Stimulated activated CD4-positive, alpha-beta T cell treated with anti-CD3 and anti-CD28 coated beads, TNF-alpha, amount 100 ng/mL, for 4 hours (primary cell): ENCODE results near the gene ZFAND3.

Source experiments
- DNase-seq, 3 experiments: peaks; one replicate each; pipeline ENCODE4 v3.0.0-alpha.2; 2020; ENCODE audit warnings: low read depth in 3 of 3

ZFAND3 gene

DNA sequence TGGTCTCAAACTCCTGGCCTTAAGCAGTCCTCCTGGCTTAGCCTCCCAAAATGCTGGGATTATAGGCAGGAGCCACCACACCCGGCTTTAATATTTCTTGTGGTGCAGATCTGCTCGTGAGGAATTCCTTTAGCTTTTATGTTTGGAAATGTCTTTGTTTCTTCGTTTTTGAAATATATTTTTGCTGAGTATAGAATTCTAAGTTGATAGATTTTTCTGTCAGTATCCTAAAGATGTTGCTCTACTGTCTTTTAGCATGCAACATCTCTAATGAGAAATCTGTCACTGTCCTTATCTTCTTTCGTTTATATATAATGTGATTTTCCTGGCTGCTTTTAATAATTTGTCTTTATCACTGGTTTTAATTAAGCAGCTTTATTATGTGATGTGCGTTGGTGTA lies 75.1 kb downstream of the ZFAND3 start:
- no peak for DNase-seq

DNA sequence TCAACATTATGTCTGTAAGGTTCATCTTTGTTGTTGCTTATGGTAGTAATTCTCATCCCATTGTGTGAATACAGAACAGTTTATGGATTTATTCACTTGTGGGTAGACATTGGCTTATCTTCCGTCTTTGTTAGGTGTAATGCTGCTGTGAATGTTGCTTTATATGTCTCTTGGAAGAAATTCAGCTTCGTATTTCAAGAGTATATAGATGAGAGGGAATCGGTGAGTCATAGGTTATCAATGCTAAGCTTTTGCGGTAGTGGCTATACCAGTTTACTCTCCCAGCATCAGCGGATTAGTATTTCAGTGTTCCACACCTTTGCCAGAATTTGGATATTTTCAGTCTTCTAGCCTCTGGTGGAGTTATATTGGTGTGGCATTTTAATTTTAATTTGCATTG lies 77.8 kb downstream of the ZFAND3 start:
- DNase-seq: no peak

DNA sequence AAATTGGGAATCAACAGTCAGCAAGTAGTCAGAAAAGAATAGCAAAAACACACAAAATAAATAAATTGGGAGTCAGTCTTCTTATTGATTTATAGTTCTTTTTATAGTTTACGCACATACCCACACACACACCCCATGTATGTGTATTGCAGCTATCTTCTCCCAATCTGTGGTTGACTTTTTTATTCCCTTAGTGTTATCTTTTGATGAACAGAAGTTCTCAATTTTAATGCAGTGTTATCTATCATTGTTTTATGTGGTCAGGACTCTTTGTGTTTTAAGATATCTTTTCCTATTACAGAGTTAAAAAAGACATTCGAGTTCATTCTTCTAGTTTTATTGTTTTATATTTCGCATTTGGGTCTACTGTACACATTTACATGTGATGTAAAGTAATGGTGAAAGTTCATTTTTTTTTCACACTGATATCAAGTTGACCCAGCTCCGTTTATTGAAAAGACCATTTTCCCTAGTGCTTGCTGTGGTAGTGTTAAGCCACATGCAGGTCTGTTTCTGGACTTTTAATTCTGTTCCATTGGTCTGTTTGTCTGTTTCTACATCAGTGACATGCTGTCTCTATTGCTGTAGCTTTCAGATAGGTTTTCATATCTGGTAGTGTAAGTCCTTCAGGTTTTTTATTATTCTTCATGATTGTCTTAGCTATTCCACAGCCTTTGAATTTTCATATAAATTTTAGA lies 78.4 kb downstream of the ZFAND3 start:
- DNase-seq: no peak

DNA sequence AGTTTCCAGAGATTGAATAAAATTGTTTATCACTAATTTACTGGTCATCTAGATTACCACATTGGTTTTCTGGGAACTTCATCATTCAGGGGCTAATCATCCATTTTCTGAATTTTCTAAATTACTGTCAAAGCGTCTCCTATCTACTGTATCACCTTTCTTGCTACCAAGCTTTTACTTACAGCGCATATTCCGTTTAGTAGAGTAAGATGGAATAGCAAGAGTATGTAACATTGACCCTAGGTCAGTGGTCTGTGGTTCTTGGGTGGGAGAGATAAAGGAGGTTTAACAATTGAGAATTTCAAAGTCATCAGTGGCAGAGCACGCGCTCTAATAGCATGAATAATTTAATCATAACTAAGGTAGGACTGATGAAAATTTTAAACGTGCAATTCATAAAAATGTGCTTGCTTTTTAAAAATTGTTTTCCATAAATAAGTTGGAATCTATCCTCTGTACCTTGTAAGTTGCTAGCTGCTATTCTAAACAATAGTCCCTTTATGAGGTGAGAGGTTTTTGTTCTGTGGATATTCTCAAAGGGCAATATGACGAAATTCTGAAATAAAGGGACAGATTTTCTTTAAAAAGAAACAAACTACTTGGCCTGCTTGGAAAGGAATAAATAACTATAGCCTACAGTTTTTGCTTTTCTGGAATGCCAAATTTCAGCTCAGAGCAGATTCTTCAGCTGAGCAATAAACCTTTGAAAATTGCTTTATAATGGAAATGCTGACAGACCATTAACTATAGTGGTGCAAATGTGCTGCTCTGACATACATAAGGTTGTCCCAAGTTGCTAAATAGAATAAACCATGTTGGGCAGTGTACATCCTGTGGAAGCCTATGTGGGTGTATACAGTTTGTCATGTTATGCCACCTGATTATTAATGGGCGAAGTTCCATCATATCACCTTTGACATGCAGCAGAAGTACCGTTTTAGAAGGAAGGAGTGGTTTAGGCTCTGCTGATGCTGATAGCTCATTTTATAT lies 84.1 kb downstream of the ZFAND3 start:
- DNase-seq: no peak

DNA sequence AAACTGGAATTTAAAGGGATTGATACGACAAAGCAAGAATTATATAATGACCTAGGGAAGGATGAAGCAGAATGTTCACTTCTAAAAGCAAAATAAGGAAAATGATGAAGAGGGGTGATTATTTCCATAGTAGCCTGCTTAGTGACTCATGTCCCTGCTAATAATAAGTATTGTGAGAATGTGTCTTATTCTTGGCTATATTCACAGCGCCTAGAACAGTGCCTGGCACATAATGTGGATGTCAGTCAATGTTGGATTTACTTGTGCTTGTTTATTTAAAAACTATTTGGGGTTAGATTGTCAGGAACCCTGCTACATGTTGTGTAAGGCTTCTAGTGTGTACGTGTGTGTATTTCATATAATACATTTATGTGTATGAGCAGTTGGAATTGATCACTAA lies 85.1 kb downstream of the ZFAND3 start:
- no peak for DNase-seq

DNA sequence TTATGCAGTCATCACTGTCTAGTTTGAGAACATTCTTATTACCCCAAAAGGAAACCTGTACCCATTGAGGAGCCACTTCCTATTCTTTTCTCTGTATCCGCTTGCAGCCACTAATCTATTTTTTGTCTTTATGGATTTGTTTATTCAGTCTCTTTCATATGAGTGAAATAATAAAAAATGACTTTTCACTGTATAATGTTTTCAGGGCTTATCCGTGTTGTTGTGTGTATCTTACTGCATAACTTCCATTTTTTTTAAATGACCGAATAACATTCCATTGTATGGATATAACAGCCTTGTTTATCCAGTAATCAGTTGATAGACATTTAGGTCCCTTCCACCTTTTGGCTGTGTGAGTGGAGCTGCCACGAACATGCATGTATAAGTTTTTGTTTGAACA lies 86.6 kb downstream of the ZFAND3 start:
- no peak for DNase-seq

DNA sequence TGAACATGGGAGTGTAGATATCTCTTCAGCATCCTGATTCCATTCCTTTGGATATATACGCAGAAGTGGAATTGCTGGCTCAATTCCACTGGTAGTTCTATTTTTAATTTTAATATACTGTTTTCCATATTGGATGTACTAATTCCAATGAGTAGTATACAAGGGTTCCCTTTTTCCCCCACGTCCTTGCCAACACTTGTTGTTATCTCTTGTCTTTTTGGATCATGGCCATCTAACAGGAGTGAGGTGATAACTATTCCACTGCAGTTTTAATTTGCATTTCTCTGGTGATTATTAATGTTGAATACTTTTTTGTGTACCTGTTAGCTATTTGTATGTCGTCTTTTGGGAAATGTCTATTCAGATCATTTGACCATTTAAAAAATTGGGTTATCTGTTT lies 91.5 kb downstream of the ZFAND3 start:
- DNase-seq: no peak

DNA sequence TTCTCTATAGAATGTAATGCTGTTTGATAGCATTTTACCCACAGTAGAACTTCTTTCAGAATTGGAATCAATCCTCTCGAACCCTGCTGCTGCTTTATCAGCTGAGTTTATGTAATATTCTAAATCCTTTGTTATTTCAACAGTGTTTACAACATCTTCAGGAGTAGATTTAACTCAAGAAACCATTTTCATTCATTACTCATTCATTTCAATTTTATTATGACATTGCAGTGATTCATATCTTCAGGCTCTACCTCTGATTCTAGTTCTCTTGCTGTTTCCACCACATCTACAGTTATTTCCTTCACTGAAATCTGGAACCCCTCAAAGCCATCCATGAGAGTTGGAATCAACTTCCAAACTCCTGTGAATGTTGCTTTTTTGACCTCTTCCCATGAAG lies 93.7 kb downstream of the ZFAND3 start:
- DNase-seq: no peak

DNA sequence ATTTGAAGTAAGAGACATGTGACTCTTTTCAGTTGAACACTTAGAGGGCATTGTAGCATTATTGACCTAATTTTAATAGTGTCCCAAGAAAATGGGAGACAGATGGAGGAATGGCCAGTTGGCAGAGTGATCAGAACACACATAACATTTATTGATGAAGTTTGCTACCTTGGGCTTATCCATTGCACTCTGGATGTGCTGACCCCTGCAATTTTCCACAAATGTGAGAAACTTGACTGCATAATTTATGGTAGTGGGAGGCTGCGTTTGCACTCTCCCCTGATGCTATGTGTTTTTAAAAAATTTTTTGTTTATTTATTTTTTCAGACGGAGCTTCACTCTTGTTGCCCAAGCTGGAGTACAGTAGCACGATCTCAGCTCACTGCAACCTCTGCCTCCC lies 95.9 kb downstream of the ZFAND3 start:
- no peak for DNase-seq

DNA sequence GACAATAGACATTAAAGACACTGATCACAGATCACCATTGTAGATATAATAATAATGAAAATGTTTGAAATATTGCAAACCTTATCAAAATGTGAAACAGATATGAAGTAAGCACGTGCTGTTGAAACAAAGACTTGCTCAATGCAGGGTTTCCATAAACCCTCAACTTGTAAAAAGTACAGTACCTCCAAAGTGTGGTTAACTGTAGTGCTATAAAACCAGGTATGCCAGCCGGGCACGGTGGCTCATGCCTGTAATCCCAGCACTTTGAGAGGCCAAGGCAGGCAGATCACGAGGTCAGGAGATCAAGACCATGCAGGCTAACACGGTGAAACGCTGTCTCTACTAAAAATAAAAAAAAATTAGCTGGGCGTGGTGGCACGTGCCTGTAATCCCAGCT lies 96.6 kb downstream of the ZFAND3 start:
- no peak for DNase-seq

DNA sequence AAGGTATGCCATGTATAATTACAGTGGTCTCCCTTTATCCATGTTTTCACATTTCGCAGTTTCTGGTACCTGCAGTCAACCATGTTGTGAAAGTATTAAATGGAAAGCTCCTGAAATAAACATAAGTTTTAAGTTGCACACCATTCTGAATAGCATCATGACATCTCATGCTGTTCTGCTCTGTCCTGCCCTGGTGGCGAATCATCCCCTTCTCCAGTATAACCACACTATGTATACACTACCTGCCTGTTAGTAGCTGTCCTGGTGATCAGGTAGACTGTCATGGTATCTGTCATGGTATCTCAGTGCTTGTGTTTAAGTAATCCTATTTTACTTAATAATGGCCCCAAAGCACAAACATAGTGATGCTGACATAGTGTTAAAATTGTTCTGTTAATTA lies 97.1 kb downstream of the ZFAND3 start:
- DNase-seq: no peak

DNA sequence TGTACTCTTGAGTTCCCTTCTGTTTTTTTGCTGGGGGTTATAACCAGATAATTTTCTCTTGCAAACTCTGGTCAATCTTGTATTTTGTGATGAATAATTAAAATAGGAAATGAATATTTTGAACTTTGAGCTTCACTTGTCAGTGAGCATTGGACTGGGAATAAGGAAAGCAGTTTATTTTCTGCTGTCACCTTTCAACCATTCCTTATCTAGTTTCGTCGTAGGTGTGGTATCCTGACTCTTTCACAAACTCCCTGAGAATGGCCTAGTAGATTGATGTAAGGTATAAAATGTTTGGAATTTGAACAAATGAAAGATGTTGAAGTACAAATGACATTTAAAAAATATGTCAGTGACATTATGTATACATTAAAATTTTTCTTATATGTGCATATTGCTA lies 98.0 kb downstream of the ZFAND3 start:
- DNase-seq: no peak

DNA sequence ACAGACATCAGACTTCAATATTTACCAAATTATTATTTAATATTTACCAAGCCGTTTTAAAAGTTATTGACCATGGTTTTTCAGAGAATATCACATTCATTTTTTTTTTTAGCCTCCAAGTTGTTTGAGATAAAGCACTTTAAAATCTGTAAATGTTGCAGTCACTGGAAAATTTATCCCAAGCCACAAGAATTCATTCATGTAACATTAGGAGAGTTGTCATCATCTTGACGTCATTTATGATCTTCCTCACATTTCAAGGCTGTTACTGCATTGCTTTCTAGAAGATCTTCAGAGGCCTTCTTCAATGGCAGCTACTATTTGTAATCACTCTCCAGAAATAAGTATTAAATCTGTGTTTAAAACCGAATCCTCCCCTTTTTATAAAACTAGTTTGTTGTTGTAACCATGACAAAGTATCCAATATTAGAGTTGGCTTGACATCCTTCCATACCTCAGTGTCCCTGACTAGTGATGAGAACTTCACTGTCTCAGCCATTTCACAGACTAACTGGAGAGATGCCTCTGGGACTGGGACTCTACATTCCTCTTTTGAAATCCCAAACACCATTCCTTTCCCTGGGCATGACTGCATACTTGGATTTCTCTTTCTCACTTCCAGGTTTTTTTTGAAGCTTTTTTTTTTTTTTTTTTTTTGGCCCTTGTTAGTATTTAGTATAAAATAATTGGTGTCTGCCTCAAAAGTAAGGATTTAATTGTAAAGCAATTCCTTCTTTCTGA lies 100.1 kb downstream of the ZFAND3 start:
- DNase-seq: no peak

DNA sequence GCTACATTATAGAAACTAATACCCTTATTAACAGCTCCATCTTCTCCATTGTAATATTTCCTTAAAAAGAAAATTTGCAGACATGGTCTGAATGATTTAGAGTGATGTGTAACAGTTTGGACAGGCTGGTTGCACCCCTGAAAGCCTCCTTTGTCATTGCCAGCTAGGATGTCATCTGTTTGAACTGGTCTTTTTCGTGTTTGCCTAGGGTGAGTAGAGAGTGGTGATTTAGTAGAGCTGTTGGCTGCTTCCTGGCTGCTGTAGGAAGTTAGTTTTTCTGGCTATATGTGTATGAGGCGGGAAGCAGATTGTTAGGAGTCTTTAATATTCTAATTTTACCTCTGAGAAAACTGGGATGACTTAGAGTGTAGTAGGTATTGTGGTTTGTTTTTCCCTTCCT lies 101.1 kb downstream of the ZFAND3 start:
- DNase-seq: no peak

DNA sequence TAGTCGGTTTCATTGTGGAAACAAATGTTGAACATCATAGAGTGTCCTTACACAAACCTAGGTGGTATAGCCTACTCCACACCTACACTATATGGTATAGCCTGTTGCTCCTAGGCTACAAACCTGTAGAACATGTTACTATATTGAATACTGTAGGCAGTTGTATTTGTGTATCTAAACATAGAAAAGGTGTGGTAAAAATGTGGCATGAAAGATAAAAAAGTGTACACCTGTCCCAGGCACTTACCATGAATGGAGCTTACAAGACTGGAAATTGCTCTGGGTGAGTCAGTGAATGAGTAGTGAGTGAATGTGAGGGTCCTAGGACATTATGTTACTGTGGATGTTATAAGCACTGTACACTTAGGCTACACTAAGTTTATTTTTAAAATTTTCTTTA lies 103.0 kb downstream of the ZFAND3 start:
- DNase-seq: no peak

DNA sequence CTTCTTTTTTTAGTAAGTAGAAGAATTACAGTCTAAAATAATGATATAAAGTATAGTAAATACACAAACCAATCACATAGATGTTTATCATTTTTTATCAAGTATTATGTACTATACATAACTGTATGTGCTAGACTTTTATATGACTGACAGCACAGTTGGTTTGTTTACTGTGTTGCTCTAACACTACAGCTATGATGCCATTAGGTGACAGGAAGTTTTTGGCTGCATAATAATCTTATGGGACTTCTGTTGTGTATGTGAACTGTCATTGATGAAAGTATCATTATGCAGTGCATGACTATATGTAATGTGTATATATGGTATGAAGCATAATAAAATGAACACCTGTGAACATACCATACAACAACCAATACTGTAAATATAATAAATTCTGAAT lies 104.0 kb downstream of the ZFAND3 start:
- DNase-seq: no peak

DNA sequence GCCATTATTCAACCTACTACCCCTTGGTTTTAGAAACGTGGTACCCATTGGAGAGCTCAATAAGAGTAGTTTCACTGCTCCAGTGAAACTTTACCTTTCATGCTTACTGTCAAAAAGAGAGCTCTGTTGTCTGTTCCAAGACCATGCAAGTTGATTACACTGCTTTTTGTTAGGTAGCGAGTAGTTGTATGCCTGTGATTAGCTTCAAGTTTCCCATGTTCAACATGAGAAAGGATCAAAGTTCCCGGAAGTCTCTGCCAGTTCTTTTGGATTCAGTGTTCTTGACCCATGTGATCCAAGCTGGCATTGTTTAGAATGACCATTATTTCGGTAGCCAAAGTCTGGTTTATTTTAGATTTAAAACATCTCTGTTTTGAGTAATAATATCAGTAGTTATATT lies 107.1 kb downstream of the ZFAND3 start:
- DNase-seq: no peak

DNA sequence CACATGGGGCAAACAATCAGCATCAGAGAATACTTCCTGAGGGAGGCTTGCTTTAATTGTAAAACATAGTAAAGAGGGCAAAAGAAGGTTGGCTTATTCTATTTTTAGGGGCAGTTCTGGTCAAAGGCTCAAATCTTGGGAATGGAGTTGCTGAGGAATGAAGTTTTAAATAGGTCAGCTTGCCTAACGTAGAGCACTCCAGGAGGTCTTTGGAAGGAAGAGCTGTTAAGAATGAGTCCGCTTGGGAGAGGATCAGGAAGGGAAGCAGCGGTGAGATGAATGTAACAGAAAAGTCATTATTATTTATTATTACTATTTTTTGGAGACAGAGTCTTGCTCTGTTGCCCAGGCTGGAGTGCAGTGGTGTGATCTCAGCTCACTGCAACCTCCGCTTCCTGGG lies 108.7 kb downstream of the ZFAND3 start:
- DNase-seq: no peak

DNA sequence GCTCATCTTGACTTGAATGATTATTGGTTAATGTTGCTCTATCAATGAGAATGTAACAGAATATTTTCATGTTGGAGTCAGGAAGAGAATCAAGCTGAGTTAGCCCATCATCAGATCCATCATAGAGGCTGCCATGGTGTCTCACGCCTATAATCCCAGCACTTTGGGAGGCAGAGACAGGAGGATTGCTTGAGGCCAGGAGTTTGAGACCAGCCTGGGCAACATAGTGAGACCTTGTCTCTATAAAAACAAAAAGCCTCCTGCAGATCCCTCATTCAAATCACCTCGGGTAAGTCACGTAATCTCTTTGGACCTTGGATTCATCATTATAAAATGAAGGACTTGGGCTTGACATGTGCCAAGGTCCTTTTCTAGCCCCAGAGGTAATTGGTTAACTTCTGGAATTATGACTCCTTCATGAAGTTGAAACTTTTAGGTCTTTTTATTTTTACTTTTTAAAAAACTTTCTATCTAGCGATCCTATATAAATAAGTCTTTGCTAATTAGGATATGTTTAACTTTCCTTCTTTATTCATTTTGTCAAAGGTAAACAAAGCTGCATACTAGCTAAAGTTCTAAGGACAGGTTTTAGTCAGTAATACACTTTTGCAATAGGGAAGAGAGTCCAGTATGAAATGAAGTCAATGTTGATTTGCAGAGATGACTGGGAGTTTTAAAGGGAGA lies 110.9 kb downstream of the ZFAND3 start:
- DNase-seq: no peak

DNA sequence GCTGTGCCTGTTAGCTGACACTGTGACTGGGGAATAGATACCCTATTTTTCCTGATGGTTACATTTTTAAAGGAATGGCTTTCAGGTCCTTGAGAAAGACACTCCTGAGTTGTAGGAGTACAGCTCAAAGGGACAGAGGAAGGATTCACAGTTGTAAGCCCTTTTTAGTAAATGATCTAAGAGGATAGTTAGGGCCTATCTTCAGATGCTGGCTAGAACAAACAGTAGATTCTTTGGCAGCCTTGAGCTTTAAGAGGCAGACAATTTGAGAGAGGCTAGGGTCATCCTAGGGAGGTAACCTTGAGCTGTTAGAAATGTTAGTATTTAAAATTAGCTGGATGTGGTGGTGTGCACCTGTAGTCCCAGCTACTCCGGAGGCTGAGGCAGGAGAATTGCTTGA lies 111.5 kb downstream of the ZFAND3 start:
- DNase-seq: no peak

DNA sequence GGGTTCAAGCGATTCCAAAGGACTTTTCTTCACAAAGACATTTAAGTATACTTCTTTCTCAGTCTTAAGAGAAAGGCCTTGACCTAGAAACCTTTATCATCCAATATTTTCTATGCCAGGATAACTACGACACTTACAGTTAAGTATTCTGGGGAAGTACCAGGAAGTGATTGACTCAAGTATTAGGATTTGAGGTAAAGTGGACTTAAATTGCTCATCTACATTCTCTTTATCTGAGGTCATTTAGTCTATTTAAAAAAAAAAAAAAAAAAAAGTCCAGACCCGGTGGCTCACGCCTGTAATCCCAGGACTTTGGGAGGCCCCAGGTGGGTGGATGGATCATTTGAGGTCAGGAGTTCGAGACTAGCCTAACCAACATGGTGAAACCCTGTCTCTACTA lies 114.7 kb downstream of the ZFAND3 start:
- no peak for DNase-seq

DNA sequence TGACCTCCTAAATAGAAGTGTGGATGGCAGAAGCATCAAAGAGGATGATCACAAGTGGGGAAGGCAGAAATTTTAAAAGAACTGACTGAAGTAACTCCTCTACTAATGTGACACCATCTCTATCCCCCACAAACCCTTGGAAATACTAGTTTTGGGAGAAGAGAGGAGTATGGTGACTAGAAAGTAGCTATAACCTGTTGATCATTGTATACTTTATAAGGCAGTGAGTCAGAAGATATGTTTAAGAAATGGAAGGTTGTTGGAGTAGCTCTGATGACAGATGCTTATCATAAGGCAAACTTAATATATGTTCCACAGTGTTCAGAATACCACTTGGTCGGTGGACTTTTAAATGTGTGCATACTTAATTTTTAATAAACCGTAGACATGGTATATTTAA lies 116.6 kb downstream of the ZFAND3 start:
- no peak for DNase-seq
